ENCODE results near the gene MACROH2A2.

Gene MACROH2A2

GRCh38 chr10:70130878-70131559, 78.4 kb downstream of the MACROH2A2 start:
- no peak for DNase-seq (ENCODE audit: low read depth)

GRCh38 chr10:70131560-70131937, 78.9 kb downstream of the MACROH2A2 start:
- no peak for DNase-seq (ENCODE audit: low read depth)

GRCh38 chr10:70132098-70133029, 79.7 kb downstream of the MACROH2A2 start, which contains the start of gene AIFM2:
Gene AIFM2, minus strand, starts transcription at chr10:70132825. Its CDS starts 8,741 bp downstream, at chr10:70124084.
- no peak for DNase-seq (ENCODE audit: low read depth)

- DNase-seq (ENCODE audit: low read depth), result no peak
These were observed 82.4 kb downstream of the MACROH2A2 start for GRCh38 chr10:70135046-70135445.

- DNase-seq (ENCODE audit: low read depth), result no peak
These were observed 83.0 kb downstream of the MACROH2A2 start for GRCh38 chr10:70135684-70136083.

GRCh38 chr10:70137135-70137534, 84.5 kb downstream of the MACROH2A2 start:
- DNase-seq (ENCODE audit: low read depth), result no peak

GRCh38 chr10:70137927-70138883, 85.6 kb downstream of the MACROH2A2 start:
- DNase-seq (ENCODE audit: low read depth), result no peak

GRCh38 chr10:70139151-70139996, 86.7 kb downstream of the MACROH2A2 start:
- DNase-seq (ENCODE audit: low read depth), result no peak

GRCh38 chr10:70139997-70140250, 87.3 kb downstream of the MACROH2A2 start:
- DNase-seq (ENCODE audit: low read depth), result no peak

- DNase-seq (ENCODE audit: low read depth), result no peak
These were observed 87.7 kb downstream of the MACROH2A2 start for GRCh38 chr10:70140297-70140696.

- DNase-seq (ENCODE audit: low read depth), result no peak
These were observed 89.9 kb downstream of the MACROH2A2 start for GRCh38 chr10:70142555-70142954.

- no peak for DNase-seq (ENCODE audit: low read depth)
These were observed 91.9 kb downstream of the MACROH2A2 start for GRCh38 chr10:70144372-70145110.

- no peak for DNase-seq (ENCODE audit: low read depth)
These were observed 92.6 kb downstream of the MACROH2A2 start for GRCh38 chr10:70145166-70145665.

- no peak for DNase-seq (ENCODE audit: low read depth)
These were observed 93.2 kb downstream of the MACROH2A2 start for GRCh38 chr10:70145666-70146488.

- DNase-seq (ENCODE audit: low read depth), result peak; percentile 94
These were observed 94.0 kb downstream of the MACROH2A2 start, which contains the start of gene TYSND1 for GRCh38 chr10:70146489-70147258. Gene TYSND1, minus strand, starts transcription at chr10:70146700. Its CDS starts 114 bp downstream, at chr10:70146586.

- no peak for DNase-seq (ENCODE audit: low read depth)
These were observed 94.6 kb downstream of the MACROH2A2 start for GRCh38 chr10:70147259-70147625.

GRCh38 chr10:70148516-70148915, 95.9 kb downstream of the MACROH2A2 start:
- DNase-seq (ENCODE audit: low read depth), result no peak

GRCh38 chr10:70155255-70155838, 102.7 kb downstream of the MACROH2A2 start:
- no peak for DNase-seq (ENCODE audit: low read depth)
